Measurements from ENCODE around the gene INPP5D. TPM values are rescaled to one million over a fixed set of nuclear protein-coding genes. Genes with fewer than 3 reads are reported as not detected.

The INPP5D gene
- total RNA-seq, 1 donor from 2014 or later, result 275 TPM

GRCh38 chr2:233059547-233059796 lies 670 bp upstream of the INPP5D start:
- ChIA-PET POLR2A (interaction anchor here (0.7 to 7.6 kb wide), 15 partner anchors 9 to 509 kb away, joined by 3 to 308 read pairs (median 10); partner anchors contain the start of genes ATG16L1, EIF4E2 and TIGD1), CTCF (interaction anchor here (0.8 to 3.6 kb wide), 7 partner anchors 9 to 190 kb away, joined by 3 to 24 read pairs (median 15); no protein-coding TSS in a partner anchor)
- DNase-seq (no peak), ATAC-seq (ENCODE audit: low read depth) (no peak)
- H3K36me3 Mint-ChIP-seq (ENCODE audit: low read depth), result peaks cover 32% of the 10 kb centered on the region
- peaks cover 43% of the 10 kb centered on the region for H3K4me1 Mint-ChIP-seq
- peak overlapping the region; percentile 96 for H3K4me3 Mint-ChIP-seq
- intact Hi-C loops (cut with micrococcal nuclease), result loop anchor here (1.0 to 10.0 kb wide), 3 partner anchors 83 to 455 kb away; no protein-coding TSS in a partner anchor
- H3K9me3 Mint-ChIP-seq, result no peaks in the 10 kb centered on the region
- H3K27me3 Mint-ChIP-seq, result no peaks in the 10 kb centered on the region
- TF ChIP-seq, protein P1, sequence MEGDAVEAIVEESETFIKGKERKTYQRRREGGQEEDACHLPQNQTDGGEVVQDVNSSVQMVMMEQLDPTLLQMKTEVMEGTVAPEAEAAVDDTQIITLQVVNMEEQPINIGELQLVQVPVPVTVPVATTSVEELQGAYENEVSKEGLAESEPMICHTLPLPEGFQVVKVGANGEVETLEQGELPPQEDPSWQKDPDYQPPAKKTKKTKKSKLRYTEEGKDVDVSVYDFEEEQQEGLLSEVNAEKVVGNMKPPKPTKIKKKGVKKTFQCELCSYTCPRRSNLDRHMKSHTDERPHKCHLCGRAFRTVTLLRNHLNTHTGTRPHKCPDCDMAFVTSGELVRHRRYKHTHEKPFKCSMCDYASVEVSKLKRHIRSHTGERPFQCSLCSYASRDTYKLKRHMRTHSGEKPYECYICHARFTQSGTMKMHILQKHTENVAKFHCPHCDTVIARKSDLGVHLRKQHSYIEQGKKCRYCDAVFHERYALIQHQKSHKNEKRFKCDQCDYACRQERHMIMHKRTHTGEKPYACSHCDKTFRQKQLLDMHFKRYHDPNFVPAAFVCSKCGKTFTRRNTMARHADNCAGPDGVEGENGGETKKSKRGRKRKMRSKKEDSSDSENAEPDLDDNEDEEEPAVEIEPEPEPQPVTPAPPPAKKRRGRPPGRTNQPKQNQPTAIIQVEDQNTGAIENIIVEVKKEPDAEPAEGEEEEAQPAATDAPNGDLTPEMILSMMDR (IDR thresholded peaks at IDR 0.05), result no peak
- H3K27ac Mint-ChIP-seq, result peak overlapping the region; percentile 87

DNA sequence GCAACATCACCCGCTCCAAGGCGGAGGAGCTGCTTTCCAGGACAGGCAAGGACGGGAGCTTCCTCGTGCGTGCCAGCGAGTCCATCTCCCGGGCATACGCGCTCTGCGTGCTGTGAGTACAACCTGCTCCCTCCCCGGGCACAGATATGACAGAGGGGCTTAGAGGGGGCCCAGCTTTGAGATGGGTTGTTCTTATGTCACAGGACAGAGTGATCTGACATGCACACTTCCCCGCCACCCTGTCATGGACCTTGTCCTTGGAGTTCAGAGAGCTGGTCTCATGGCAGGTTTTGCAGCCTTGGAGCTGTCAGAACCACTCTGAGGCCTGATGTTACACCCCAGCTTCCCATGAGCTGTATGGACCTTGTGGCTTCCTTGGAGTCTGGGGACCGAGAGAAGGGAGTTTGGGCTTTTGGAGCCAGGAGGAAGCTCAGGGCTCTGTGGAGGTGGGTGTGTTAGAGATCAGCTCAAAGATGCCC lies 398 bp downstream of the INPP5D start:
- Mint-ChIP-seq H3K9me3 (no peaks in the 10 kb centered on the region), H3K36me3 (ENCODE audit: low read depth) (peaks cover 42% of the 10 kb centered on the region), H3K4me1 (peaks cover 54% of the 10 kb centered on the region), H3K4me3 (peak overlapping the region; percentile 96), H3K27ac (peak overlapping the region; percentile 87), H3K27me3 (no peaks in the 10 kb centered on the region)
- intact Hi-C loops (cut with micrococcal nuclease), result loop anchor here (1.0 to 10.0 kb wide), 5 partner anchors 64 to 357 kb away; partner anchors contain the start of gene ATG16L1
- no peak for DNase-seq
- ChIA-PET CTCF (interaction anchor here (0.6 to 3.6 kb wide), 17 partner anchors 9 to 244 kb away, joined by 3 to 24 read pairs (median 4); partner anchors contain the start of gene ATG16L1), POLR2A (interaction anchor here (0.6 to 7.6 kb wide), 31 partner anchors 10 to 1385 kb away, joined by 3 to 308 read pairs (median 4); partner anchors contain the start of genes ATG16L1, DGKD, EIF4E2 and GIGYF2)
- TF ChIP-seq, protein P1 (IDR thresholded peaks at IDR 0.05), result no peak
- peak; percentile 3 for ATAC-seq (ENCODE audit: low read depth)

DNA sequence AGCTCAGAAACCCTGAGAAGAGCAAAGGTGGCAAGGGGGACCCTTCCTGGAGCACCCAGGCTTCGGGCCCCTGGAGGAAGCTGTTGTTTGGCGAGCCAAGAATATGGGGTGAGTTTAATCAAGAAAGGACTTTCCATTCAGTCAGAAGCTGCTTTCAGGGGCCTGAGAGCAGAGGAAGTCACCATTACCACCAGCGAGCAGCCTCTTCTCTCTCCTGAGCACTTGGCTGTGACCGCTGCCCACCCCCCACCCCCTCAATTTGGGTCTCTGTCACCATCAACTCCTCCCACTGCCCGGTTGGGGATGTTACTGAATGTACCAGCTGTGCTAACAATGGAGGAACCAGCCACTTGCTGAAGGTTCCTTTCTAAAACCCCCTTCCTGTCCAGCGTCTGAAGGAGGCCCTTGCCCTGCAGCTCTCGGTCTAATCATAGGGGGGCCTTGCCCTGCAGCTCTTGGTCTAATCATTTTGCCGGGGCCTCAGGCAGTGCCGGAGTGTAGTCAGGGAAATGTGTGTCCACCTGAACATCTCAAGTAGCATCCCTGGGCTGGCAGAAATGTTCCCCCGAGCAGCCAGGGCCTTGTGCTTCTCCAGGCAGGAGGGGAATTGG lies 943 bp downstream of the INPP5D start:
- Mint-ChIP-seq H3K9me3 (no peaks in the 10 kb centered on the region), H3K27ac (peak overlapping the region; percentile 87), H3K27me3 (no peaks in the 10 kb centered on the region), H3K4me1 (peaks cover 57% of the 10 kb centered on the region), H3K36me3 (ENCODE audit: low read depth) (peaks cover 45% of the 10 kb centered on the region), H3K4me3 (peak overlapping the region; percentile 96)
- ATAC-seq (ENCODE audit: low read depth) (peak; percentile 39), DNase-seq (peak; percentile 56)
- CTCF ChIA-PET, result interaction anchor here (0.6 to 3.6 kb wide), 16 partner anchors 9 to 190 kb away, joined by 3 to 24 read pairs (median 4); partner anchors contain the start of gene ATG16L1
- POLR2A ChIA-PET, result interaction anchor here (0.6 to 7.6 kb wide), 29 partner anchors 10 to 1386 kb away, joined by 3 to 308 read pairs (median 4); partner anchors contain the start of genes ATG16L1, DGKD, EIF4E2 and GIGYF2
- intact Hi-C loops (cut with micrococcal nuclease), result loop anchor here (1.0 to 10.0 kb wide), 10 partner anchors 9 to 356 kb away; partner anchors contain the start of gene ATG16L1
- TF ChIP-seq, protein P1 (IDR thresholded peaks at IDR 0.05), result no peak

DNA sequence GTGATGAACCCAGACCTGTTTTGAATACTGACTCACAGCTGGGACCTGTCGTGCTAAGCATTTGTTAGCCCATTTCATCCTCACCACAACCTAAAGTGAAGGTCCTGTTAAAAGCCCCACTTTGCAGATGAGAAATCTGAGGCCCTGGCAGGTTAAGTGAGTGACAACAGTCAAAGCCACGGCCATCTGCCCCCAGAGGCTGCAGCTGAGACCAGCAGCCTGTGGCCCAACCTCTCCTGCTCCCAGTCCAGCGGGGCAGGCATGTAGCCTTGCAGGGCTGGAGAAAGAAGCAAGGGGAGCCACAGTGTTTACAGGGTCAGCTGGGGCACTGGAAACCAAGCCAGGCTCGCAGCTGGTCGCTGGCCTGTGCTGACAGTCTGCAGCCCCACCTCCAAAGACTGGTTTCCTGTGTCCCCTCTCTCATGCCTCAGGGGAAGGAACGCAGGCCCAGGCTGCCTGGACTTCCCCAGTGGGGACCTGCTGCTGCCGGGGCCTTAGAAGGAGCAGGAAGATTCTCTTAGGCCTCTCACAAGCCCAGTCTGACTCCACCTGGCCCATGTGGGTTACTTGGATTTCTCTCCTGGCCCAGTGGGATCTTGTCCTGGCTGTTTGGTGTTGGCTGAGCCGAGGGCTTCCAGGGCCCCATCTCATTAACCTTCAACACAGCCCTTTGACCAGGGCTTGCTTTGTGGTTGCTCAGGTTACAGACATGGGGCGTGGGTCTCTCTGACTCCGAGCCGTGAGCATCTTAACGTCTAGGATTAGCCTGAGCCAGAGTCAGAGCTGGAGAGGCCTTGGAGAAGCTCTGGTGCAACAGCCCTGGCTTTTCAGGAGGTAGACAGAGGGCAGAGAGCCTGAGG lies 1.7 kb downstream of the INPP5D start:
- peak; percentile 43 for DNase-seq
- Mint-ChIP-seq H3K4me3 (peak overlapping the region; percentile 96), H3K27ac (peak overlapping the region; percentile 87), H3K4me1 (peaks cover 64% of the 10 kb centered on the region), H3K9me3 (no peaks in the 10 kb centered on the region), H3K36me3 (ENCODE audit: low read depth) (peaks cover 52% of the 10 kb centered on the region), H3K27me3 (no peaks in the 10 kb centered on the region)
- intact Hi-C loops (cut with micrococcal nuclease), result loop anchor here (1.0 to 10.0 kb wide), 8 partner anchors 8 to 355 kb away; no protein-coding TSS in a partner anchor
- ChIA-PET CTCF (interaction anchor here (1.0 to 3.6 kb wide), 10 partner anchors 9 to 190 kb away, joined by 3 to 24 read pairs (median 6); partner anchors contain the start of gene ATG16L1), POLR2A (interaction anchor here (0.6 to 7.6 kb wide), 21 partner anchors 9 to 511 kb away, joined by 3 to 308 read pairs (median 4); partner anchors contain the start of genes ATG16L1, EIF4E2, GIGYF2 and TIGD1)
- peak; percentile 38 for ATAC-seq (ENCODE audit: low read depth)
- TF ChIP-seq, protein P1 (IDR thresholded peaks at IDR 0.05), result no peak
